ENCODE data around the gene SLIT3.

Gene SLIT3

DNA sequence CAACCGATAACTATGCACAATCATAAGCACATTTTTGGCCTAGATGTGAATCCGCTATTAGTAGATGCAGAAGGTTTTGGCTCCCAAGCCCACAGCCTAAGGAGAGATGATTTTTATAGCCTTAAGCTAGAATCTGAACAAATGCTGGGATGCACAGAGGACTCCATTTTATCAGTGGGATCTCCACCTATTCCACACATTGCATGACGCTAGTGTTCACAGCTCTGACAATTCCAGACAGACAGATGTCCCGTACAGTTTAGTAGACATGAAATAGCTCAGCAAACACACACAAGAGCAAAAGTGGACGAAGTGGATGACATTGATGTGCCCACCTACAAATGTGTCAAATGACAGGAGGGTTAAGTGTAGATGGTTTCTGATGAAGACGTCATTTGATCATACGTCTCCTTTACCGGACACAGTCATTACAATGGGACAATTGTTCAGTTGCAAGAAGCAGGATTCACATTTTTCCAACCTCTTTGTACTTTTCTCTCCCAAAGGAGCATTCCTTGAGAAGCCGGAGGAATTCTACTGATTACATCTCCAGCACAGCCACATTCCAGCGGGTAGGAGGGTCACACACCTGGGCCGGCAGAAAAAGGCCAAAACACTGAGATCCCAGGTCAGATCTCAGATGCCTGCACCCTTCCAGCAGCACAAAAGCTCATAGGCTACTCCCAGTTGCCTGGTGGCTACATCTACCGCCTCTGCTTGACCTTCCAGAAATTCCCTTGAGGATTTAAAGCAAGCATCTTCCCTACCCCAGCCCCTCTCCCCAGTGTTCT lies 202.4 kb downstream of the SLIT3 start:
- Histone ChIP-seq H3K9me3 (ENCODE audit: insufficient read depth, low read length, severe bottlenecking) (no peaks in the 10 kb centered on the region), H3K4me2 (ENCODE audit: insufficient read depth, low read length) (no peak overlapping the region), H3K27ac (ENCODE audit: low read length) (no peak overlapping the region), H3K4me3 (ENCODE audit: low read depth in 1 of 2, low read length in 2 of 2) (no peak overlapping the region), H3K9ac (ENCODE audit: low read depth, low read length) (no peak overlapping the region), H2AFZ (ENCODE audit: low read depth, low read length) (no peak overlapping the region), H3K79me2 (ENCODE audit: insufficient read depth, low read length) (no peaks in the 10 kb centered on the region), H3K36me3 (ENCODE audit: insufficient read depth, low read length) (no peaks in the 10 kb centered on the region), H3K4me1 (ENCODE audit: insufficient read depth, low read length) (no peaks in the 10 kb centered on the region), H3K27me3 (ENCODE audit: insufficient read depth, low read length, poor library complexity) (peaks cover 8% of the 10 kb centered on the region), H4K20me1 (ENCODE audit: insufficient read depth, low read length) (no peaks in the 10 kb centered on the region)
- ATAC-seq (ENCODE audit: insufficient read depth, low read depth) (no peak), DNase-seq (no peak)
- TF ChIP-seq, protein P1, sequence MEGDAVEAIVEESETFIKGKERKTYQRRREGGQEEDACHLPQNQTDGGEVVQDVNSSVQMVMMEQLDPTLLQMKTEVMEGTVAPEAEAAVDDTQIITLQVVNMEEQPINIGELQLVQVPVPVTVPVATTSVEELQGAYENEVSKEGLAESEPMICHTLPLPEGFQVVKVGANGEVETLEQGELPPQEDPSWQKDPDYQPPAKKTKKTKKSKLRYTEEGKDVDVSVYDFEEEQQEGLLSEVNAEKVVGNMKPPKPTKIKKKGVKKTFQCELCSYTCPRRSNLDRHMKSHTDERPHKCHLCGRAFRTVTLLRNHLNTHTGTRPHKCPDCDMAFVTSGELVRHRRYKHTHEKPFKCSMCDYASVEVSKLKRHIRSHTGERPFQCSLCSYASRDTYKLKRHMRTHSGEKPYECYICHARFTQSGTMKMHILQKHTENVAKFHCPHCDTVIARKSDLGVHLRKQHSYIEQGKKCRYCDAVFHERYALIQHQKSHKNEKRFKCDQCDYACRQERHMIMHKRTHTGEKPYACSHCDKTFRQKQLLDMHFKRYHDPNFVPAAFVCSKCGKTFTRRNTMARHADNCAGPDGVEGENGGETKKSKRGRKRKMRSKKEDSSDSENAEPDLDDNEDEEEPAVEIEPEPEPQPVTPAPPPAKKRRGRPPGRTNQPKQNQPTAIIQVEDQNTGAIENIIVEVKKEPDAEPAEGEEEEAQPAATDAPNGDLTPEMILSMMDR (IDR thresholded peaks at IDR 0.05; ENCODE audit: borderline replicate concordance, extremely low read depth, low read length, poor library complexity, severe bottlenecking) = no peak
- no peak for TF ChIP-seq EZH2 (IDR thresholded peaks at IDR 0.05; ENCODE audit: borderline replicate concordance, low read depth, low read length, severe bottlenecking)

DNA sequence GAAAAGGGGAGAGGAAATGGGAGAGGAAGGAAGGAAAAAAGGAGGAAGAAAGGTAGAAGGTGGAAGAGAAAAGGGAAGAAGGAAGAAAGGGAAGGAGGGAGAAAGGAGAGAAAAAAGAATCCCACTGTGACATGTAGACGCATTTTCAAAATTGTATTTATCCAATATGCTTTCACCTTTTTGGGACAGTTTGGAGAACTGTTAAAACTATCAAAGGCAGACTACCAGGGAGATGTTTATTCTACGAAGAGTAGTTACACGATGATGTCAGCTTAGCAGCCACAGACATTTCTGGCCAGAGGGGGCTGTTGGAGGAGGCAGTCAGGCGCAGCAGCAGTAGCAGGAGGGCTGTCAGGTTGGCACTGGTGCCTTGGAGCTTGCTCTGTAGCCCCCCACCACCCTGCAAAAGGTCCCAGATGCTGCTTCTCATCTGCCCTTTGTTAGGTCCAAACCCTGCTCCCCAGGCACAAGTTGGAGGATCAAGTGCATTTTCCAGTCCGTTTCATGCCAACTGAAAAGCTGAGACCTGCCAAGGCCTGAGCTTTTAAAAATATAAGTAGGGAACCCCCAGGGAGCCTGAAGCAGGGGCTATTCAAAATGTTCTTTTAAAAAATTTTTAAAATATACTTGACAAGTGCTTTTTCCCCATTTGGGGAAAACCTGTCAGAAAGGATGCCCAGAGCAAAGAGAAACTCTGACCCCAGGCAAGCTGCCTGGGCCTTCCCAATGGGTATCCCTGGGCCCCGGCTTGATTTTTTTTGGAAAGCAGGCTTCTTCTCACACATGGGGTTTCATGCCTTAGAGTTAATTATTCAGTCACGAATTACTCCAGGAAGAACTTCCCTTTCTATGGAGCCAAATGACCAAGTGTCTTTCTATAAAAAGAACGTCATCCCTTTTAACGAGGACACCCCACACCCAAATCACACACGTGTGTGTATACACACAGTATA lies 203.3 kb downstream of the SLIT3 start:
- H3K4me3 ChIP-seq (ENCODE audit: low read depth in 1 of 2, low read length in 2 of 2) = no peak overlapping the region

DNA sequence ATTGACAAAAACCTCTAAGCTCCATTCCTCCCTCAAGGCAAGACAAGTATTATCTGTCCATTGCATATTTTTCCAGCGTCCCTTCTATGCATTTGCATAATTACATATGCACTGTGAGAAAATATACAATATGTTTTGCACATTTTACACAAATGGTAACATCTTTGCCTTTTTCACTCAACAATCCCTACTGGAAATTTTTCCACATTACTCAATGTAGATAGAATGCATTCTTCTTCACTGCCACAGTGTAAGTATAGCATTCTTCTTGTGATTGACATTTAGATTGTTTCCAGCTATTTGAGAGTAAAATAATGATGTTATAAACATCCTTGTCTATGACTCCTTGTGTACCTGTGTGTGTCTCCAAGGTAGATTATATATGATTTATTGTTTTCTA lies 205.0 kb downstream of the SLIT3 start:
- Histone ChIP-seq H3K9ac (ENCODE audit: low read depth, low read length) (no peak overlapping the region), H3K27ac (ENCODE audit: low read length) (no peak overlapping the region), H4K20me1 (ENCODE audit: insufficient read depth, low read length) (no peaks in the 10 kb centered on the region), H3K4me3 (ENCODE audit: low read depth in 1 of 2, low read length in 2 of 2) (no peak overlapping the region), H2AFZ (ENCODE audit: low read depth, low read length) (no peak overlapping the region), H3K27me3 (ENCODE audit: insufficient read depth, low read length, poor library complexity) (peaks cover 8% of the 10 kb centered on the region), H3K4me2 (ENCODE audit: insufficient read depth, low read length) (no peak overlapping the region), H3K79me2 (ENCODE audit: insufficient read depth, low read length) (no peaks in the 10 kb centered on the region), H3K9me3 (ENCODE audit: insufficient read depth, low read length, severe bottlenecking) (no peaks in the 10 kb centered on the region), H3K36me3 (ENCODE audit: insufficient read depth, low read length) (no peaks in the 10 kb centered on the region), H3K4me1 (ENCODE audit: insufficient read depth, low read length) (no peaks in the 10 kb centered on the region)
- DNase-seq (no peak), ATAC-seq (ENCODE audit: insufficient read depth, low read depth) (no peak)
- TF ChIP-seq, protein P1 (IDR thresholded peaks at IDR 0.05; ENCODE audit: borderline replicate concordance, extremely low read depth, low read length, poor library complexity, severe bottlenecking) = no peak
- TF ChIP-seq EZH2 (IDR thresholded peaks at IDR 0.05; ENCODE audit: borderline replicate concordance, low read depth, low read length, severe bottlenecking) = no peak

More for the DNA sequence above, 203.3 kb downstream of the SLIT3 start:
- no peaks in the 10 kb centered on the region for H3K36me3 ChIP-seq (ENCODE audit: insufficient read depth, low read length)
- TF ChIP-seq EZH2 (IDR thresholded peaks at IDR 0.05; ENCODE audit: borderline replicate concordance, low read depth, low read length, severe bottlenecking) = no peak
- TF ChIP-seq, protein P1 (IDR thresholded peaks at IDR 0.05; ENCODE audit: borderline replicate concordance, extremely low read depth, low read length, poor library complexity, severe bottlenecking) = no peak
- no peaks in the 10 kb centered on the region for H3K9me3 ChIP-seq (ENCODE audit: insufficient read depth, low read length, severe bottlenecking)
- H2AFZ ChIP-seq (ENCODE audit: low read depth, low read length) = no peak overlapping the region
- H3K27ac ChIP-seq (ENCODE audit: low read length) = no peak overlapping the region
- ATAC-seq (ENCODE audit: insufficient read depth, low read depth) = no peak
- DNase-seq = no peak
- no peaks in the 10 kb centered on the region for H3K79me2 ChIP-seq (ENCODE audit: insufficient read depth, low read length)
- H3K27me3 ChIP-seq (ENCODE audit: insufficient read depth, low read length, poor library complexity) = peaks cover 8% of the 10 kb centered on the region
- no peaks in the 10 kb centered on the region for H3K4me1 ChIP-seq (ENCODE audit: insufficient read depth, low read length)
- H3K9ac ChIP-seq (ENCODE audit: low read depth, low read length) = no peak overlapping the region
- H3K4me2 ChIP-seq (ENCODE audit: insufficient read depth, low read length) = no peak overlapping the region
- H4K20me1 ChIP-seq (ENCODE audit: insufficient read depth, low read length) = no peaks in the 10 kb centered on the region

Measured in DND-41 (cell line).